ENCODE data around the gene SETD3. TPM values are rescaled to one million over a fixed set of nuclear protein-coding genes. Genes with fewer than 3 reads are reported as not detected.

Gene SETD3
- total RNA-seq, 2 donors from 2014 or later = 57.8 to 68.1 TPM

DNA sequence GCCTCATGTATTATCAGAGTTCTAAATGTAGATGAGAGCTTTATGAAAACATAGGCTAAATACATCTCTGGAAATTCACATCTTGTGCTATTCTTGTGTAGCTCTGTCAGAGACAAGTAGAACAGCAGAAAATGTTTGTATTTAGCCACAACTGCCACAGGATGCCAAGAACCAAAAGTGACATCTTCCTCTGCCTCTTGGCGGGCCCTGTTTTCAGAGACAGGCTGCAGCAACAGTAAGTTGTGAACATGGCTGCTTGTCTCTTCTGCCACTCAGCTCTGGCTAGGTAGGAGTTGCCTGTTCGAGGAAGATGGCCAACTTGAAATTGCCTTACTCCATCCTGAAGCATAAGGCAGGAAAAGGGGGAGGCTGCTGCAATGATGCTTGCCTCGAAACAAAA is 30.4 kb downstream of the SETD3 start:
- H3K4me3 Mint-ChIP-seq = no peak overlapping the region
- no peak overlapping the region for H3K4me3 ChIP-seq (ENCODE audit: low read length)
- 95 to 100% methylated on average over 1 to 3 of the region's 3 CpGs for WGBS, 2 experiments (ENCODE audit: insufficient coverage in 1 of 2, insufficient read length in 1 of 2)
- H3K27me3 ChIP-seq (ENCODE audit: control insufficient read depth, insufficient read depth, low read length, poor library complexity, severe bottlenecking) = no peaks in the 10 kb centered on the region
- no peaks in the 10 kb centered on the region for H3K4me1 Mint-ChIP-seq
- no peak overlapping the region for H3K27ac Mint-ChIP-seq
- H3K36me3 ChIP-seq (ENCODE audit: control insufficient read depth, insufficient read depth, low read length) = peaks cover 78% of the 10 kb centered on the region
- H3K9me3 ChIP-seq (ENCODE audit: control insufficient read depth, low read length) = no peaks in the 10 kb centered on the region
- no peaks in the 10 kb centered on the region for H3K4me1 ChIP-seq (ENCODE audit: control insufficient read depth, insufficient read depth, low read length)
- DNase-seq = no peak
- H3K27ac ChIP-seq (ENCODE audit: low read depth, low read length) = no peak overlapping the region
- peaks cover 61% of the 10 kb centered on the region for H3K36me3 Mint-ChIP-seq (ENCODE audit: low read depth)
- H3K9me3 Mint-ChIP-seq = no peaks in the 10 kb centered on the region
- H3K9ac ChIP-seq (ENCODE audit: extremely low read depth, low read length, poor library complexity, severe bottlenecking) = no peak overlapping the region
- TF ChIP-seq, protein P1, sequence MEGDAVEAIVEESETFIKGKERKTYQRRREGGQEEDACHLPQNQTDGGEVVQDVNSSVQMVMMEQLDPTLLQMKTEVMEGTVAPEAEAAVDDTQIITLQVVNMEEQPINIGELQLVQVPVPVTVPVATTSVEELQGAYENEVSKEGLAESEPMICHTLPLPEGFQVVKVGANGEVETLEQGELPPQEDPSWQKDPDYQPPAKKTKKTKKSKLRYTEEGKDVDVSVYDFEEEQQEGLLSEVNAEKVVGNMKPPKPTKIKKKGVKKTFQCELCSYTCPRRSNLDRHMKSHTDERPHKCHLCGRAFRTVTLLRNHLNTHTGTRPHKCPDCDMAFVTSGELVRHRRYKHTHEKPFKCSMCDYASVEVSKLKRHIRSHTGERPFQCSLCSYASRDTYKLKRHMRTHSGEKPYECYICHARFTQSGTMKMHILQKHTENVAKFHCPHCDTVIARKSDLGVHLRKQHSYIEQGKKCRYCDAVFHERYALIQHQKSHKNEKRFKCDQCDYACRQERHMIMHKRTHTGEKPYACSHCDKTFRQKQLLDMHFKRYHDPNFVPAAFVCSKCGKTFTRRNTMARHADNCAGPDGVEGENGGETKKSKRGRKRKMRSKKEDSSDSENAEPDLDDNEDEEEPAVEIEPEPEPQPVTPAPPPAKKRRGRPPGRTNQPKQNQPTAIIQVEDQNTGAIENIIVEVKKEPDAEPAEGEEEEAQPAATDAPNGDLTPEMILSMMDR (conservative IDR thresholded peaks at IDR 0.05) = no peak
- H3K27me3 Mint-ChIP-seq (ENCODE audit: insufficient read depth) = no peaks in the 10 kb centered on the region

DNA sequence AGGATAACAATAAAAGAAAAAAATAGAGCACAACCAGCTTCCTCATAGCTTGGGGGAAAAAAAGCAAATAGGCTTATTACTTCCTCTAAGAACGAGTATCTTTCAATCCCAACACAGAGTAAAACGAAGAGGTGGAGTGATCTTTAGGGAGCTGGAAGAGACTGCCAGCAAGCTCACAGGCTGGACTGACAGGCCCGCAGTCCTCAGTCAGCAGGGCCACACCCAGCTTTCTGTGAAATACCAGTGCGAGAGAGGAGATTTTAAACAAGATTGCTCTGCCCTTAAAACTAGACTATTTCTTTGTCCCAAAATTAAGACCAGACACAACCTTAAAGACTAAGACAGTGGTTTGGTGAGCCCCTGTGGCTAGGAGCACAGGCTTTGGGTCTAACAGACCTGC is 32.9 kb downstream of the SETD3 start:
- Histone ChIP-seq H3K27ac (ENCODE audit: low read depth, low read length) (no peak overlapping the region), H3K27me3 (ENCODE audit: control insufficient read depth, insufficient read depth, low read length, poor library complexity, severe bottlenecking) (no peaks in the 10 kb centered on the region), H3K9ac (ENCODE audit: extremely low read depth, low read length, poor library complexity, severe bottlenecking) (no peak overlapping the region), H3K9me3 (ENCODE audit: control insufficient read depth, low read length) (no peaks in the 10 kb centered on the region), H3K36me3 (ENCODE audit: control insufficient read depth, insufficient read depth, low read length) (peaks cover 83% of the 10 kb centered on the region), H3K4me1 (ENCODE audit: control insufficient read depth, insufficient read depth, low read length) (no peaks in the 10 kb centered on the region), H3K4me3 (ENCODE audit: low read length) (no peak overlapping the region)
- Mint-ChIP-seq H3K27me3 (ENCODE audit: insufficient read depth) (no peaks in the 10 kb centered on the region), H3K27ac (no peak overlapping the region), H3K4me3 (no peak overlapping the region), H3K9me3 (no peaks in the 10 kb centered on the region), H3K36me3 (ENCODE audit: low read depth) (peaks cover 48% of the 10 kb centered on the region), H3K4me1 (no peaks in the 10 kb centered on the region)
- no peak for DNase-seq
- TF ChIP-seq, protein P1 (conservative IDR thresholded peaks at IDR 0.05) = no peak
- 94 to 97% methylated on average over 4 of the region's 4 CpGs for WGBS, 2 experiments (ENCODE audit: insufficient coverage in 1 of 2, insufficient read length in 1 of 2)

DNA sequence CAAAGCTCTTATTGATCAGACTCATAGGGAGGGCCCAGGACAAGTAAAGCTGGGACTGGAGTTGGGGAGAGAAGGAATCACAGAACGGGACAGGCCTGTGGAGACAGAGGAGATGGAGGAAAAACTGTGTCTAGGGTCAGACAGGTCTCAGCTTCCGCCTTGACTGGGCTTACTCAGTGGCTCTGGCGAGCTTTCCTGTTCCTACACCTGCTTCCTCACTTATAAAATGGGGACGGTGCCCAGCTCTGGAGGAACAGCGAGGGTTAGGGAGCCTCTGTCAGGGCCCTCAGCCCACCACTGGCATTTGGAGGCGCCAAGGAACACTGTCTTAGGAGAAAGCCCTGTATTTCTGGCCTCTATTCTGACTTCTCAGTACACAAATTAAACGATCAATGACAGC is 34.7 kb downstream of the SETD3 start:
- no peak overlapping the region for H3K4me3 ChIP-seq (ENCODE audit: low read length)
- Mint-ChIP-seq H3K4me1 (peaks cover 2% of the 10 kb centered on the region), H3K27me3 (ENCODE audit: insufficient read depth) (no peaks in the 10 kb centered on the region), H3K36me3 (ENCODE audit: low read depth) (peaks cover 47% of the 10 kb centered on the region), H3K9me3 (no peaks in the 10 kb centered on the region), H3K27ac (peak overlapping the region; percentile 35), H3K4me3 (no peak overlapping the region)
- H3K9me3 ChIP-seq (ENCODE audit: control insufficient read depth, low read length) = no peaks in the 10 kb centered on the region
- H3K4me1 ChIP-seq (ENCODE audit: control insufficient read depth, insufficient read depth, low read length) = no peaks in the 10 kb centered on the region
- no peak overlapping the region for H3K9ac ChIP-seq (ENCODE audit: extremely low read depth, low read length, poor library complexity, severe bottlenecking)
- 92 to 100% methylated on average over 6 to 7 of the region's 7 CpGs for WGBS, 2 experiments (ENCODE audit: insufficient coverage in 1 of 2, insufficient read length in 1 of 2)
- peaks cover 76% of the 10 kb centered on the region for H3K36me3 ChIP-seq (ENCODE audit: control insufficient read depth, insufficient read depth, low read length)
- no peak overlapping the region for H3K27ac ChIP-seq (ENCODE audit: low read depth, low read length)
- no peaks in the 10 kb centered on the region for H3K27me3 ChIP-seq (ENCODE audit: control insufficient read depth, insufficient read depth, low read length, poor library complexity, severe bottlenecking)
- DNase-seq = no peak
- TF ChIP-seq, protein P1 (conservative IDR thresholded peaks at IDR 0.05) = no peak
